Peyer's patch (tissue), 4 donors: ENCODE data around the gene ADAMTS7. TPM values are rescaled to one million over a fixed set of nuclear protein-coding genes. Genes with fewer than 3 reads are reported as not detected.
"Not testable (repeated sequence)": the region's sequence is repeated elsewhere in the genome, so short reads cannot be mapped to it uniquely, and the experiment has no call there.

Experiments
- DNase-seq, 3 donors: peaks; one replicate each; pipeline ENCODE4 v3.0.0-alpha.2; 2017 to 2019
- H3K27ac ChIP-seq, 4 donors: fragments of 200-600 bp; sonication (generic); one replicate each; pipeline ENCODE4 v1.5.1; 2016 to 2019
- H3K27me3 ChIP-seq, 2 donors: fragments of 200-600 bp; sonication (generic); one replicate each; pipeline ENCODE4 v1.5.1; 2019
- H3K36me3 ChIP-seq, 3 donors: fragments of 200-600 bp; sonication (generic); one replicate each; pipeline ENCODE4 v1.5.1; 2016 to 2019
- H3K4me1 ChIP-seq, 4 donors: fragments of 200-600 bp; sonication (generic); one replicate each; pipeline ENCODE4 v1.5.1; 2016 to 2019
- H3K4me3 ChIP-seq, 4 donors: fragments of 200-600 bp; sonication (generic); 1 replicate in 3 of 4; 2 replicates in 1 of 4; pipeline ENCODE4 v1.5.1; 2016 to 2019; ENCODE audit warnings: mild to moderate bottlenecking in 1 of 4
- H3K9me3 ChIP-seq, 4 donors: fragments of 200-600 bp; sonication (generic); one replicate each; pipeline ENCODE4 v1.5.1; 2016 to 2019; ENCODE audit warnings: mild to moderate bottlenecking in 1 of 4
- POLR2A ChIP-seq, 2 donors: fragments of 450-650 bp; IDR thresholded peaks; one replicate each; pipeline ENCODE4 v1.5.1; 2017; ENCODE audit warnings: antibody characterized with exemption in 2 of 2, mild to moderate bottlenecking in 2 of 2, moderate library complexity in 2 of 2
- total RNA-seq, 4 donors: library from RNA; depleted of rRNA; stranded (reverse); fragments of >200 nt; gene quantifications; one replicate each; pipeline ENCODE4 v1.1.0, GENCODE V29; 2016
- TF ChIP-seq, protein P1 (sequence below), 6 experiments: fragments of 450-650 bp in 4 of 6; fragments of 200-600 bp in 2 of 6; sonication (generic) in 1 of 6; IDR thresholded peaks; one replicate each; pipeline ENCODE4 v1.5.1; 2017 to 2019; ENCODE audit warnings: antibody characterized with exemption in 6 of 6, mild to moderate bottlenecking in 3 of 6, moderate library complexity in 1 of 6

The ADAMTS7 gene
- total RNA-seq, 4 donors from 2014 or later = 0.18 to 24.8 (median 2.0) TPM

DNA sequence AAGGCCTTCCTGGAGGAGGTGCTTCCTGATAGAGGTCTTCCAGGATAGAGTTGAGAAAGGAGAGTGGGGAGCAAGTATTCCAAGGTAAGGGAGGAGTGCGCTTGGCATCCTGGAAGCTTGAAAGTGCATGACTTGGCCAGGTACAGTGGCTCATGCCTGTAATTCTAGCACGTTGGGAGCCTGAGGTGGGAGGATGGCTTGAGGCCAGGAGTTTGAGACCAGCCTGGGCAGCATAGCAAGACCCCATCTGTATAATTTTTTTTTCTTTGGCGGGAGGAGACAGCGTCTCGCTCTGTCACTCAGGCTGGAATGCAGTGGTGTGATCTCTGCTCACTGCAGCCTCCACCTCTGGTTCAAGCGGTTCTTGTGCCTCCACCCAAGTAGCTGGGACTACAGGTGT, 42.2 kb upstream of the ADAMTS7 start:
- no peak for DNase-seq
- no peaks in the 10 kb centered on the region for H3K9me3 ChIP-seq
- H3K4me3 ChIP-seq = no peak overlapping the region
- no peak overlapping the region for H3K27ac ChIP-seq
- no peaks in the 10 kb centered on the region for H3K27me3 ChIP-seq
- TF ChIP-seq, protein P1, sequence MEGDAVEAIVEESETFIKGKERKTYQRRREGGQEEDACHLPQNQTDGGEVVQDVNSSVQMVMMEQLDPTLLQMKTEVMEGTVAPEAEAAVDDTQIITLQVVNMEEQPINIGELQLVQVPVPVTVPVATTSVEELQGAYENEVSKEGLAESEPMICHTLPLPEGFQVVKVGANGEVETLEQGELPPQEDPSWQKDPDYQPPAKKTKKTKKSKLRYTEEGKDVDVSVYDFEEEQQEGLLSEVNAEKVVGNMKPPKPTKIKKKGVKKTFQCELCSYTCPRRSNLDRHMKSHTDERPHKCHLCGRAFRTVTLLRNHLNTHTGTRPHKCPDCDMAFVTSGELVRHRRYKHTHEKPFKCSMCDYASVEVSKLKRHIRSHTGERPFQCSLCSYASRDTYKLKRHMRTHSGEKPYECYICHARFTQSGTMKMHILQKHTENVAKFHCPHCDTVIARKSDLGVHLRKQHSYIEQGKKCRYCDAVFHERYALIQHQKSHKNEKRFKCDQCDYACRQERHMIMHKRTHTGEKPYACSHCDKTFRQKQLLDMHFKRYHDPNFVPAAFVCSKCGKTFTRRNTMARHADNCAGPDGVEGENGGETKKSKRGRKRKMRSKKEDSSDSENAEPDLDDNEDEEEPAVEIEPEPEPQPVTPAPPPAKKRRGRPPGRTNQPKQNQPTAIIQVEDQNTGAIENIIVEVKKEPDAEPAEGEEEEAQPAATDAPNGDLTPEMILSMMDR (IDR thresholded peaks at IDR 0.05) = no peak
- TF ChIP-seq POLR2A (IDR thresholded peaks at IDR 0.05) = no peak
- H3K4me1 ChIP-seq = no peaks in the 10 kb centered on the region
- H3K36me3 ChIP-seq = no peaks in the 10 kb centered on the region

DNA sequence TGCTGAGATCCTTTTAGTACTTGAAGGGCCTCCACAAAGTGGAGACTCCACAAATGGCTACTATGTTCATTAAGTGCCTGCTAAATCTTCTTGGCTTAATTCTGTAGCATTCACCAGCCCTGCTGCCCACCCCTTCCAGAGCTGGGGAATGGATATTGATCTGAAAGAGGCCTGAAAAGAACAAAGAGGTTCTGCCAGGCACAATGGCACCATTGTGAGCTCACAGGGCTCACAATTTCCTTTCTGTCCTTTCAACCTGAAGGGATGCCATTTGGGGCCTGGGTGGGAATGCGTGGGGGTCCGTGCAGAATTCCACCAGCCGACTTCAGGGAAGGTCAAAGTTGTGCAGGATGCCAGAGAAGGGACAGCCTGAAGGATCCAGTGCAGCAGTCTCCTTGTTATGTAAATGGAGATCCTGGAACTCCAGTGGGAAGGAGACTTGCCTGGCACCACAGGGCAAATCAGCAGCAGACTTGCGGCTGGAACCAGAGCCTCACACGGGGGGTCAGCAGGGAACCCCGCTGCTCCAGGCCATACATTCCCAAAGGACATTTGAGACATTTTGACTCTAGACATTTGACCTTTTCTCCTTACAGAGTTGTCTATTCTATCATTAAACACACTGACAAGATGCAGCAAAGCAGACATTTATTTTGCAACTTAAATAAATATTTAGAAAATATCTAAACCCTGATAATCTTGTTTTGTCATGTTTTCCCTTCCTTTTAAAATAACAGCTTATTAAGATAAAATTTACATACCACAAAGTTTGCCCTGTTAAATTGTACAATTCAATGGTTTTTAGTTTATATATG, 39.9 kb upstream of the ADAMTS7 start:
- no peak for DNase-seq
- Histone ChIP-seq H3K36me3 (no peaks in the 10 kb centered on the region), H3K9me3 (no peaks in the 10 kb centered on the region), H3K4me3 (no peak overlapping the region), H3K4me1 (no peaks in the 10 kb centered on the region), H3K27me3 (no peaks in the 10 kb centered on the region), H3K27ac (no peak overlapping the region)
- TF ChIP-seq, protein P1 (IDR thresholded peaks at IDR 0.05) = no peak
- no peak for TF ChIP-seq POLR2A (IDR thresholded peaks at IDR 0.05)

DNA sequence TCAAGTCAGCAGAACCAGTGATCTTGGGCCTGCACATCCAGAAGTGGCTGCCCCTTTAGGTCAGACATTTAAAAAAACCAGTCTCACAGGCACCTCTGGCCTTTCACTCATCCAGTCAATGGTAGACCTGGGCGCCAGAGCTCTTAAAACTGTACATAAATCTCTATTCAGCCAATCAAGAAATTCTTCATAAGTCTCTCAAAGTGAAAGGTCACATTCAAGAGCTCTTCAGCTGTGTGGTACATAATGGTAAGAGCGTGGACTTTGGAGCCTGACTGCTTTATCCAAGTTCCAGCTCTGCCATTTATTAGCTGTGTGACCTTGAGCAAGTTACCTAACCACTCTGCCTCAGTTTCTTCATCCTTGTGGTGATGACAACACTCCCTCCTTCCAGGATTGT, 39.1 kb upstream of the ADAMTS7 start:
- TF ChIP-seq POLR2A (IDR thresholded peaks at IDR 0.05) = no peak
- TF ChIP-seq, protein P1 (IDR thresholded peaks at IDR 0.05) = no peak
- no peak for DNase-seq
- Histone ChIP-seq H3K27me3 (no peaks in the 10 kb centered on the region), H3K27ac (no peak overlapping the region), H3K36me3 (no peaks in the 10 kb centered on the region), H3K4me1 (no peaks in the 10 kb centered on the region), H3K4me3 (no peak overlapping the region), H3K9me3 (no peaks in the 10 kb centered on the region)

DNA sequence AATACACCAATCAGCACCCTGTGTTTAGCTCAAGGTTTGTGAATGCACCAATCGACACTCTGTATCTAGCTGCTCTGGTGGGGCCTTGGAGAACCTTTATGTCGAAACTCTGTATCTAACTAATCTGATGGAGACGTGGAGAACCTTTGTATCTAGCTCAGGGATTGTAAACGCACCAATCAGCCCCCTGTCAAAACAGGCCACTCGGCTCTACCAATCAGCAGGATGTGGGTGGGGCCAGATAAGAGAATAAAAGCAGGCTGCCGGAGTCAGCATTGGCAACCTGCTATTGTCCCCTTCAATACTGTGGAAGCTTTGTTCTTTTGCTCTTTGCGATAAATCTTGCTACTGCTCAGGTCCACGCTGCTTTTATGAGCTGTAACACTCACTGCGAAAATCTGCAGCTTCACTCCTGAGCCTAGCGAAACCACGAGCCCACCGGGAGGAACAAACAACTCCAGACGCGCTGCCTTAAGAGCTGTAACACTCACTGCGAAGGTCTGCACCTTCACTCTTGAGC, 36.2 kb upstream of the ADAMTS7 start:
- H3K9me3 ChIP-seq, H3K27me3 ChIP-seq, H3K27ac ChIP-seq, DNase-seq, H3K4me1 ChIP-seq, H3K4me3 ChIP-seq, H3K36me3 ChIP-seq: not testable (repeated sequence)

DNA sequence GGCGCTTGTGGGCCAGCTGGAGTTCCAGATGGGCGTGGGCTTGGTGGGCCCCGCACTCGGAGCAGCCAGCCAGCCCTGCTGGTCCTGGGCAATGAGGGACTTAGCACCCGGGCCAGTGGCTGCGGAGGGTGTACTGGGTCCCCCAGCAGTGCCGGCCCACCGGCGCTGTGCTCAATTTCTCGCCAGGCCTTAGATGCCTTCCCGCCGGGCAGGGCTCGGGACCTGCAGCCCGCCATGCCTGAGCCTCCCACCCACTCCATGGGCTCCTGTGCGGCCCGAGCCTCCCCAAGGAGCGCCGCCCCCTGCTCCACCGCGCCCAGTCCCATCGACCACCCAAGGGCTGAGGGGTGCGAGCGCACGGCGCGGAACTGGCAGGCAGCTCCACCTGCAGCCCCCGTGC, 35.6 kb upstream of the ADAMTS7 start:
- H3K4me3 ChIP-seq, H3K4me1 ChIP-seq, H3K9me3 ChIP-seq, H3K27me3 ChIP-seq, H3K27ac ChIP-seq, H3K36me3 ChIP-seq, DNase-seq: not testable (repeated sequence)

DNA sequence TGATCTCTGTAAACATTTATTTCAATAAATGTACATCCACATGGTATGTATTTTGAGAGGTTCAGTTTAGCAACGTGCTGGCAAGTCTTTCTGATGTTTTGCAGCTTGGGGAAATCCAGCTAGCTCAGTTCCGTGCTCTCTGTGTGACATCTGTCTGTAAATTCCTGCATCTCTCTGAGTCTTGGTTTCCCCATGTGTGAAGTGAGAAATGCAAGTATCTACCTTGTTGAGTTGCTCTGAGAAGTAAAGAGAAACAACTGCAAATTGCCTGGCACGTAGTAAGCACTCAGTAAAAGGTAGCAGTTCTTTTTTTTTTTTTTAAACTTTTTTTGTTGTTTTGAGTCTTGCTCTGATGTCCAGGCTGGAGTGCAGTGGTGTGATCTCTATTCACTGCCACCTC, 31.3 kb upstream of the ADAMTS7 start:
- Histone ChIP-seq H3K27ac (no peak overlapping the region), H3K27me3 (no peaks in the 10 kb centered on the region), H3K4me3 (no peak overlapping the region), H3K9me3 (no peaks in the 10 kb centered on the region), H3K36me3 (no peaks in the 10 kb centered on the region), H3K4me1 (no peaks in the 10 kb centered on the region)
- no peak for DNase-seq
- TF ChIP-seq POLR2A (IDR thresholded peaks at IDR 0.05) = no peak
- TF ChIP-seq, protein P1 (IDR thresholded peaks at IDR 0.05) = no peak
